Kidney (tissue), 14 donors: ENCODE data around the gene DLG2. TPM values are rescaled to one million over a fixed set of nuclear protein-coding genes. Genes with fewer than 3 reads are reported as not detected.

ENCODE experiments used
- DNase-seq, 5 donors: peaks; one replicate each; pipeline ENCODE4 v3.0.0-alpha.2; 2013 to 2020
- FAIRE-seq: peaks from 2 replicates; lab custom pipeline; 2012; peaks lifted over from hg19 to GRCh38; lab: Jason Lieb, UNC
- H3K27ac ChIP-seq, 2 donors: one replicate each; pipeline ENCODE4 v1.7.0; 2013; ENCODE audit warnings: low read depth in 2 of 2, low read length in 2 of 2, inconsistent platforms in 1 of 2
- H3K27me3 ChIP-seq: one replicate; pipeline ENCODE4 v1.7.1; 2013; ENCODE audit warnings: low read length, inconsistent platforms; ENCODE audit not compliant: control insufficient read depth, insufficient read depth
- H3K36me3 ChIP-seq, 3 donors: one replicate each; pipeline versions ENCODE4 v1.7.0 to v1.7.1; 2013; ENCODE audit warnings: low read length in 3 of 3, control low read depth in 1 of 3, inconsistent platforms in 1 of 3; ENCODE audit not compliant: insufficient read depth in 3 of 3, control insufficient read depth in 2 of 3
- H3K4me1 ChIP-seq, 3 donors: one replicate each; pipeline versions ENCODE4 v1.7.0 to v1.7.1; 2013; ENCODE audit warnings: low read length in 3 of 3, inconsistent platforms in 1 of 3, low read depth in 1 of 3; ENCODE audit not compliant: control insufficient read depth in 2 of 3, insufficient read depth in 2 of 3
- H3K4me3 ChIP-seq, 3 donors: one replicate each; pipeline versions ENCODE4 v1.7.0 to v1.8.1; 2013; ENCODE audit warnings: low read length in 3 of 3, control low read depth in 1 of 3, inconsistent platforms in 1 of 3
- H3K9ac ChIP-seq, 3 donors: one replicate each; pipeline versions ENCODE4 v1.7.0 to v1.7.1; 2013; ENCODE audit warnings: low read length in 3 of 3, control low read depth in 1 of 3, inconsistent platforms in 1 of 3
- H3K9me3 ChIP-seq, 3 donors: one replicate each; pipeline versions ENCODE4 v1.7.0 to v1.7.1; 2013; ENCODE audit warnings: low read length in 3 of 3, control low read depth in 1 of 3, inconsistent platforms in 1 of 3; ENCODE audit not compliant: control insufficient read depth in 2 of 3, insufficient read depth in 1 of 3
- intact Hi-C: fragments of 100-400 bp; cut with DNase I; formaldehyde crosslinking; loops from one replicate; pipeline ENCODE4 v1.11.1; 2022
- polyA plus RNA-seq: library from polyadenylated mRNA; stranded (reverse); fragments of 350-450 nt; fragmentation: Illumina TruSeq; extraction: RNeasy Lipid Tissue Mini Kit (QIAGEN cat#74804); gene quantifications from one replicate; pipeline ENCODE4 v1.2.3, GENCODE V29; 2014; ENCODE audit warnings: low read depth, low replicate concordance; ENCODE audit not compliant: insufficient read depth
- total RNA-seq: library from RNA; stranded (reverse); fragmentation: NEBNext Ultra II Directional; extraction: Animal tissue kit (Norgen Biotek cat#: 25700); gene quantifications from one replicate; pipeline ENCODE4 v1.2.1, GENCODE V29; 2021
- TF ChIP-seq, protein P1 (sequence below): IDR thresholded peaks from 3 replicates; pipeline ENCODE4 v1.5.1; 2012; ENCODE audit warnings: mild to moderate bottlenecking, moderate library complexity, borderline replicate concordance; ENCODE audit not compliant: insufficient read depth; ENCODE audit errors: extremely low read depth
- donor health status: control.
- donor health status: control.
- donor health status: control.
- donor health status: control.
- donor health status: control.
- donor health status: DM: yes; HTN: yes; CAD: no.
- donor health status: Normal renal cell carcinoma (clear cell type).

The DLG2 gene
- total and polyA plus RNA-seq, 2 donors from 2014 or later = 2.9 to 7.2 TPM

DNA sequence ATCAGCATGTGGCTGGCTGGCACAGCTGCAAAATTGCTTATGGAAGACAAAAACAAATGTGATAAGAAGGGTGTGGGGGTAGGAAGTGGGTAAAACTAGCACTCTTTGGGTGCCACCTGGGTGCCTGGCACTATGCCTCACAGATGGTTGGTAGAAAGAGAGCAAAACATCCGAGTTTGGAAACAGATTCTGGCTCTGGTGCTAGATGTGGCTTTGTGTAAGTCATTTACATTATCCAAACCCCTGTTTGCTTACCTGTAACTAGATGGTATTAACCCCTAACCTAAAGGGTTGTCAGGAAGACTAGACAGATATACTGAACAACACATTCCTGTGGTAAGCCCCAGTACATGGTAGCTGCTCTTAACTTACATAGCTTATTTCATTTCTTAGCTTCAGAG lies 905.6 kb downstream of the DLG2 start:
- no peak overlapping the region for H3K27ac ChIP-seq
- H3K9me3 ChIP-seq = no peaks in the 10 kb centered on the region
- FAIRE-seq = no peak
- H3K4me3 ChIP-seq = no peak overlapping the region
- H3K4me1 ChIP-seq = peaks cover 0 to 2% (median 0%) of the 10 kb centered on the region in 3 donors
- intact Hi-C loops = no loop called here
- no peak for DNase-seq
- no peaks in the 10 kb centered on the region for H3K27me3 ChIP-seq
- H3K36me3 ChIP-seq = no peaks in the 10 kb centered on the region
- TF ChIP-seq, protein P1, sequence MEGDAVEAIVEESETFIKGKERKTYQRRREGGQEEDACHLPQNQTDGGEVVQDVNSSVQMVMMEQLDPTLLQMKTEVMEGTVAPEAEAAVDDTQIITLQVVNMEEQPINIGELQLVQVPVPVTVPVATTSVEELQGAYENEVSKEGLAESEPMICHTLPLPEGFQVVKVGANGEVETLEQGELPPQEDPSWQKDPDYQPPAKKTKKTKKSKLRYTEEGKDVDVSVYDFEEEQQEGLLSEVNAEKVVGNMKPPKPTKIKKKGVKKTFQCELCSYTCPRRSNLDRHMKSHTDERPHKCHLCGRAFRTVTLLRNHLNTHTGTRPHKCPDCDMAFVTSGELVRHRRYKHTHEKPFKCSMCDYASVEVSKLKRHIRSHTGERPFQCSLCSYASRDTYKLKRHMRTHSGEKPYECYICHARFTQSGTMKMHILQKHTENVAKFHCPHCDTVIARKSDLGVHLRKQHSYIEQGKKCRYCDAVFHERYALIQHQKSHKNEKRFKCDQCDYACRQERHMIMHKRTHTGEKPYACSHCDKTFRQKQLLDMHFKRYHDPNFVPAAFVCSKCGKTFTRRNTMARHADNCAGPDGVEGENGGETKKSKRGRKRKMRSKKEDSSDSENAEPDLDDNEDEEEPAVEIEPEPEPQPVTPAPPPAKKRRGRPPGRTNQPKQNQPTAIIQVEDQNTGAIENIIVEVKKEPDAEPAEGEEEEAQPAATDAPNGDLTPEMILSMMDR = no peak
- no peak overlapping the region for H3K9ac ChIP-seq

DNA sequence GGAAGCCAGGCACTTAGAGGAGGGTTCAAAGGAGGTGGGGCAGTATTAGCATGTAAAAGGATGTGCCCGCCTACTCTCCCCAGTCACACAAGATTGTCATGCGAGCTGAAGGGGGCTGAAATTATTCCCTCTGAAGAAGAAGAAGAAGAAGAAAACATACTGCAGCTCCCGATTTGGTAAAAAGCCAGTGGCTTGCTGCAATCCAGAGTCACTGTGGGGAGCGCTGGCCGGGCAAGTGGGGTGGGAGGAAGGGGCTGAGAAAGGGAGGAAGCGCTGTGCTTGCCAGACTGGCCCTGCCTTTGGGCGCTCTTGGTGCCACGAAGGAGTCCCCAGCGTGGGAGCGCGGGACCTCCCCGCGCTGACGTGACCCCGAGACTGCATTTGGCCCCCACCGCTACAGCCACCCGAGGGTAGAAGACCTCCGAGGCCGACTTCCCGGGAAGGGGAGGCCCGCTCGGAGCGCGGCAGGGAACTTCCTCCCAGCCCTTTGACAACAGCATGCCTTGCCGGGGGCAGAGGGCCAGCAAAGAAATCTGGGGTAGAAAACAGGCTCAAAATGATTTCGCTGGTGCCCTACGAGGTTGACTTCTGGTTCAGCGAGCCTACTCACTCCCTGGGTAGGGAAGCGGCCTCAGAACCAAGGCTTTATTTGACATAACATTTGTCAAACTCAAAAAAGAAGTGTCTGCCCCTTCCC lies 906.3 kb downstream of the DLG2 start:
- Histone ChIP-seq H3K27me3 (no peaks in the 10 kb centered on the region), H3K36me3 (no peaks in the 10 kb centered on the region), H3K4me1 (peaks cover 0 to 2% (median 0%) of the 10 kb centered on the region in 3 donors), H3K27ac (no peak overlapping the region), H3K9me3 (no peaks in the 10 kb centered on the region), H3K9ac (no peak overlapping the region), H3K4me3 (peak overlapping the region in 2 of 3 donors; percentile 19 to 55)
- TF ChIP-seq, protein P1 = no peak
- FAIRE-seq = no peak
- DNase-seq = peak; percentile 17 to 81 (median 35)
- intact Hi-C loops = no loop called here

DNA sequence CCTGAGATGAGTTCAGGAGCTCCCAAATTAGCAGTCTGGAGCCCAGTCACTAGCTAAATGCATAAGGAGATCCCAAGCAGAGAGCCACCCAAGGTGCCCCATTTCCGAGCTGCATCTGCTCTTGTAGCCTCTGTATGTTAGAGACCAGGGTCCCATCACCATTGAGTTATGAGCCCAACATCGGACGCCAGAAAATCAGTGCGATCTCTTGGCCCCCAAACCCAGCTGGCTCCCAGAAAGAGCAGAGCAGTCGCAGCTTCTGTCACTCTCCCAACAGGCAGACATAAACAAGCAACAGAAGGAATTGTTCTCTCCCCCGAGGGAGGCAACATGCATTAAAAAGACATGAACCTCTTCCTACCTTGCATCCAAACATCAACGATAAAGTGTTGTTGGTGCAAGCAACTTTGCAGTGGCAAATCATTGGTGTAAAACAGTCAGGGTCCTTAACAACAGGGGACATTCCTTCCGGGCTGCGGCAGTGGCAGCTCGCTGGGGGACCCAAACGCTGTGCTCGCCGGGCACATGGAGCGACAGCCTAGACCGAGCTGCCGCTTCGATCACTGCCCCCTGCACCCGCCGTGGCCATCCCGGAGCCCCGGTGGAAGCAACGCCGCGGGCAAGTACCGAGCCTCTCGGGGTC lies 907.1 kb downstream of the DLG2 start:
- no peak for FAIRE-seq
- Histone ChIP-seq H3K27me3 (no peaks in the 10 kb centered on the region), H3K36me3 (no peaks in the 10 kb centered on the region), H3K9me3 (no peaks in the 10 kb centered on the region), H3K27ac (no peak overlapping the region), H3K9ac (no peak overlapping the region), H3K4me1 (peaks cover 0 to 2% (median 0%) of the 10 kb centered on the region in 3 donors), H3K4me3 (peak overlapping the region; percentile 35 to 57 (median 55))
- DNase-seq = peak; percentile 12 to 73 (median 21)
- intact Hi-C loops = no loop called here
- TF ChIP-seq, protein P1 = no peak
